GM19193 (cell line): Measurements from ENCODE around the gene ATP2C2.

Experiments used
- POLR2A ChIP-seq: IDR thresholded peaks from 4 replicates; pipeline ENCODE4 v1.6.1; 2011; ENCODE audit not compliant: insufficient read depth, insufficient read length; ENCODE audit errors: extremely low read depth

ATP2C2 gene

DNA sequence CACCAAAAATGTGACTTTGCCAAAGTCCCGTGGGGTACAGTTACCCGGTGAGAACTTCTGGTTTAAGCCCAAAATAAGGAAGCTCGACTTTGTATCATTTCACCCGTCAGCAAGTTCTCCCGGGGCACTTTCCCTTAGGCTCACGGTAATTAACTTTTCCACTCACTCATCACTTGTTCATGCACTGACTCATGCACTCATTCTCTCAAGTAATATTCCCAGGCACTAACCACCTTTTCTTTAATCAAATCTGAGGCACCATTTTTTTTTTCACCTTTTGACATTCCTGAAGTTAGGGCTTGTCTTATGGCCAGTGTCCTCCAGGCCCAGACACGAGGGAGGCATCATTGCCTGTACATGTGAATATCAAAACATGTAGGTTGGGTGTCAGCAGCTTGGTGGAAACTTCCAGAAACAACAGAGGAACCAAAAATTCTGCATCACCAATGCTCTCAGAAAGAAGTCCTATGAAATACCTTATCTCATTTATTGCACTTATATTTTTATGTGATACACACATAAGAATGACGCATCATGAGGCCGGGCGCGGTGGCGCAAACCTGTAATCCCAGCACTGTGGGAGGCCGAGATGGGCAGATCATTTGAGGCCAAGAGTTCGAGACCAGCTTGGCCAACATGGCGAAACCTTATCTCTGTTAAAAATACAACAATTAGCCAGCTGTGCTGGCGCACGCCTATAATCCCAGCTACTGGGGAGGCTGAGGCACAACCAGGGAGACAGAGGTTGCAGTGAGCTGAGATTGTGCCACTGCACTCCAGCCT is 36.1 kb upstream of the ATP2C2 start:
- no peak for TF ChIP-seq POLR2A

GRCh38 chr16:84332975-84333684 is 35.2 kb upstream of the ATP2C2 start:
- no peak for TF ChIP-seq POLR2A

GRCh38 chr16:84334058-84334457 is 34.3 kb upstream of the ATP2C2 start:
- TF ChIP-seq POLR2A = no peak

- no peak for TF ChIP-seq POLR2A
Observed at GRCh38 chr16:84334482-84334881, 33.9 kb upstream of the ATP2C2 start.

DNA sequence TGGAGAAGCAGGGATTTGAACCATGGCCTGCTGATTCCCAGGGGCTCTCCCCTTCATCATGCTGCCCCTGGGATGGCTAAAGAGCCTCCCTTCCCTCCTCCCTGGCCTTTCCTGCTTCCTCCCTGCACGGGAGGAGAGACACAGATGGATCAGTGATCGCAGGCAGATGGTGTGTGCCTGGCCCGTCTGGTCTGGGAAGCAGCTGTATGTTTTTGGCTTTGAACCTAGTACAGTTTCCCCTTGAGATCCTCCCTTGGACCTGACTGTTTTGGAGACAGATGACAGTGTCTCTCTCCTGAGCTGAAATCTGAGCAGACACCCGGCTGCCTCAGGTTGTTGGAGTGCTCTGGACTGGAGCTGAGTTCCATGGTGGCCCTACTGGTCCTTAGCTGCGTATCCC is 29.0 kb upstream of the ATP2C2 start:
- no peak for TF ChIP-seq POLR2A

- TF ChIP-seq POLR2A = no peak
Observed at GRCh38 chr16:84339766-84340165, 28.6 kb upstream of the ATP2C2 start.

- TF ChIP-seq POLR2A = no peak
Observed at GRCh38 chr16:84340325-84341040, 27.9 kb upstream of the ATP2C2 start.

- no peak for TF ChIP-seq POLR2A
Observed at GRCh38 chr16:84341528-84342295, 26.6 kb upstream of the ATP2C2 start.

DNA sequence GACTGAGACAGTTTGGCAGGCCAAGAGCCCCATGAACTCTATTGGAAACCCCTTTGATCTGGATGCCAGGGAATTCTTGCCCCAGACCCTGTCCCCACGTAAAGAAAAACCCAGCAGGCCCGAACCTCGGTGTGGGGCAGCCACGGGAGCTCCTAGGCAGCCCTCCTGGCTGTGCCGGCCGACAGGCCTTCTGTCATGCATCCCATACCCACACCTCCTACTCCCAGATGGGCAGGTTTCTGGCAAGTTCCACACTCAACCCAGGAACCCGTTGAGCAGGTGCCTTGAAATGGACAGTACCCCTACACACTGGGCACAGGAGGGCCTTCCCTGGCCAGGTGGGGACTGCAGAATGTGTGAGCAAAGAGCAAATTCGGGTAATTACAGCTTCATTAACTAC is 23.6 kb upstream of the ATP2C2 start:
- TF ChIP-seq POLR2A = no peak

- no peak for TF ChIP-seq POLR2A
Observed at GRCh38 chr16:84347161-84347560, 21.2 kb upstream of the ATP2C2 start.

DNA sequence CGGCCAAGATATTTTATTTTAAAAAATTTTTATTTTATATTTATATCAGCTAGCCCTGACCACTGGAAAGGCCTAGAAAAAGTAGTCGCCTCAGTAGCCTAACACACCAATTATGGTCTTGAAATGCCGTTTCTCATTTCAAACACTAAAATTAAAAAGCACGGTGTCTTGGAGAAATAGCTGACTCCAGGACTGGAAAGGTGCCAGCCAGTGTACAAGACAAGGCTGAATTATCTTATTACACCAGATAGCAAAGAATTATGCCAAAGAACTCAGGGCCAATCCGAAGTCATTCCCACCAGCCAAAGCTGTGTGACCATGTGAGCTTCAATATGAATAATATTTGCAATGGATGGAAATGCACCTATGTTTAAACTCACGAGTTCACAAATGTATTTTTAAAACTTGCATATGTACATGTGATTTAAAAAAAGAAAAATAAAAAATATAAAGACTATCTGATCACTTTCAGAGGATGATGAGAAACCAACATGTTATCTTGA is 19.9 kb upstream of the ATP2C2 start:
- TF ChIP-seq POLR2A = no peak

GRCh38 chr16:84349862-84350684 is 18.3 kb upstream of the ATP2C2 start:
- no peak for TF ChIP-seq POLR2A

DNA sequence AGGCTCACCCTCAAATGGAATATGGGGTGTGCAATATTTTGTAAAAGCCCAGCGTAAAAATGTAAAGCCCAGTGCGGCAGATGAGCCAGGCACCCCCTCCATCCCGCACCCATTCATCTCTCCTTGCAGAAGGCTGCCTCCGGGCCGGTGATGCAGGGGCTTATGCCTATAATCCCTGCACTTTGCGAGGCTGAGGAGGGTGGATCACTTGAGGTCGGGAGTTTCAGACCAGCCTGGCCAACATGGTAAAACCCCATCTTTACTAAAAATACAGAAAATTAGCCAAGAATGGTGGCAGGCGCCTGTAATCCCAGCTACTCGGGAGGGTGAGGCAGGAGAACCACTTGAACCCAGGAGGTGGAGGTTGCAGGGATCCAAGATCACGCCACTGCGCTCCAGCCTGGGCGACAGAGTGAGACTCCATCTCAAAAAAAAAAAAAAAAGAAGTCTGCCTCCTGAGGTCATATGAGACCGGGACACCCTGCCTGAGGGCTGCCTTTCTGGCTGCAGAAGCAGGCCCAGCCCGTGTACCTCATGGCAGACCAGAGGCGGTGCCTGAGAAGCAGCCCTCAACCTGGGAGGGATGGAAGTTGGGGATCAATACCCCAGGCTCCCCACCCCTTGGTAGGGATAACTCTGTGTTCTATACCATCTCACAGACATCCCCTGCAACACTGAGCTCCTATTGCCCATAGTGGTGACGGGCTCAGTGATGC is 17.5 kb upstream of the ATP2C2 start:
- no peak for TF ChIP-seq POLR2A
